HCT116 (cell line): ENCODE results near the gene IFITM2. TPM values are rescaled to one million over a fixed set of nuclear protein-coding genes. Genes with fewer than 3 reads are reported as not detected.

ENCODE experiments used
- ATAC-seq: fragments of 200-7000 bp; cut with Tn5 transposase; 2 replicates; pipeline ENCODE4 v1.9.1; 2020; ENCODE audit warnings: mild to moderate bottlenecking, moderate library complexity
- BruUV-seq: library from RNA; stranded (reverse); fragments of 400-500 nt; replicated peaks from 2 replicates; lab custom pipeline; 2021; lab: Mats Ljungman, UMichigan
- CTCF ChIA-PET: fragments of 300-600 bp; sonication (Branson Sonifier 250); formaldehyde crosslinking; loops from one replicate; lab custom pipeline; 2021; ENCODE audit warnings: antibody characterized with exemption; lab: Charles Lee
- POLR2A ChIA-PET: fragments of 300-600, 350-600 bp; sonication (Branson Sonifier 250); formaldehyde crosslinking; loops from one replicate; lab custom pipeline; 2021; ENCODE audit warnings: antibody characterized with exemption; lab: Charles Lee
- RAD21 ChIA-PET, 2 experiments: fragments of 300-600 bp; sonication (Branson Sonifier 250); formaldehyde crosslinking; loops; one replicate each; lab custom pipeline; 2023; ENCODE audit warnings: low total read pairs in 2 of 2; ENCODE audit not compliant: uncharacterized antibody in 2 of 2, unreplicated experiment in 2 of 2, low non-redundant PET in 1 of 2; lab: Charles Lee
- DNase-seq: peaks from one replicate; pipeline ENCODE4 v3.0.0-alpha.2; 2010; ENCODE audit warnings: low read depth, low spot score
- H2AFZ ChIP-seq: fragments of 200-600 bp; shearing (Covaris generic), sonication (generic); 2 replicates; pipeline ENCODE4 v1.6.1; 2017; ENCODE audit warnings: low read depth, mixed run types, mixed read lengths, antibody characterized with exemption, low read length; ENCODE audit not compliant: poor library complexity, severe bottlenecking
- H3K27ac ChIP-seq: 2 replicates; pipeline ENCODE4 v1.5.1; 2012; ENCODE audit warnings: low read depth, low read length
- H3K27me3 ChIP-seq: fragments of 200-600 bp; sonication (generic); 2 replicates; pipeline ENCODE4 v1.6.1; 2016; ENCODE audit warnings: mixed run types, low read length, mixed read lengths; ENCODE audit not compliant: insufficient read depth
- H3K36me3 ChIP-seq, 2 experiments: fragments of 200-500 bp in 1 of 2; fragments of 200-600 bp in 1 of 2; sonication (Bioruptor generic) in 1 of 2; sonication (generic) in 1 of 2; 2 replicates each; pipeline versions ENCODE4 v1.5.1 to v1.6.1; 2014 to 2016; ENCODE audit warnings: low read length in 2 of 2, inconsistent platforms in 1 of 2, mixed read lengths in 1 of 2, mixed run types in 1 of 2; ENCODE audit not compliant: insufficient read depth in 2 of 2, control insufficient read depth in 1 of 2
- H3K4me1 ChIP-seq, 2 experiments: fragments of 200-600 bp in 1 of 2; sonication (generic) in 1 of 2; 2 replicates each; pipeline versions ENCODE4 v1.5.1 to v1.6.1; 2012 to 2017; ENCODE audit warnings: low read length in 2 of 2, inconsistent platforms in 1 of 2, mild to moderate bottlenecking in 1 of 2, mixed read lengths in 1 of 2, mixed run types in 1 of 2, moderate library complexity in 1 of 2; ENCODE audit not compliant: insufficient read depth in 2 of 2, control insufficient read depth in 1 of 2
- H3K4me2 ChIP-seq: fragments of 200-600 bp; sonication (generic); 2 replicates; pipeline ENCODE4 v1.6.1; 2017; ENCODE audit warnings: mixed run types, low read length, mixed read lengths
- H3K4me3 ChIP-seq, 2 experiments: fragments of 200-600 bp in 1 of 2; sonication (generic) in 1 of 2; replicated peaks in 1 of 2; 2 replicates each; pipeline ENCODE4 v1.5.1; 2011 to 2016; ENCODE audit warnings: low read length in 2 of 2, control low read depth in 1 of 2, low read depth in 1 of 2, mild to moderate bottlenecking in 1 of 2, mixed read lengths in 1 of 2, mixed run types in 1 of 2
- H3K79me2 ChIP-seq: fragments of 200-600 bp; sonication (generic); 2 replicates; pipeline ENCODE4 v1.6.1; 2017; ENCODE audit warnings: mild to moderate bottlenecking, mixed run types, low read length, moderate library complexity, mixed read lengths; ENCODE audit not compliant: insufficient read depth
- H3K9ac ChIP-seq: fragments of 200-600 bp; sonication (generic); 2 replicates; pipeline ENCODE4 v1.6.1; 2016; ENCODE audit warnings: low read length, mixed read lengths
- H3K9me2 ChIP-seq: fragments of 200-600 bp; sonication (generic), shearing (Covaris generic); 2 replicates; pipeline ENCODE4 v1.6.1; 2017; ENCODE audit warnings: mixed run types, mild to moderate bottlenecking, moderate library complexity; ENCODE audit not compliant: insufficient read depth
- H3K9me3 ChIP-seq, 2 experiments: fragments of 200-500 bp in 1 of 2; fragments of 200-600 bp in 1 of 2; sonication (Bioruptor generic) in 1 of 2; sonication (generic) in 1 of 2; 2 replicates each; pipeline ENCODE4 v1.6.1; 2014 to 2017; ENCODE audit warnings: low read length in 2 of 2, mixed read lengths in 2 of 2, inconsistent platforms in 1 of 2, low read depth in 1 of 2, mild to moderate bottlenecking in 1 of 2, mixed run types in 1 of 2, moderate library complexity in 1 of 2; ENCODE audit not compliant: control insufficient read depth in 1 of 2, insufficient read depth in 1 of 2
- H4K20me1 ChIP-seq: fragments of 200-600 bp; sonication (generic), shearing (Covaris generic); 2 replicates; pipeline ENCODE4 v1.6.1; 2017; ENCODE audit warnings: mixed run types, mild to moderate bottlenecking, moderate library complexity; ENCODE audit not compliant: insufficient read depth
- CBX3 ChIP-seq: IDR thresholded peaks from 2 replicates; pipeline ENCODE4 v1.6.1; 2012; ENCODE audit warnings: low read depth
- ELF1 ChIP-seq: IDR thresholded peaks from 2 replicates; pipeline ENCODE4 v1.6.1; 2012; ENCODE audit warnings: low read depth, borderline replicate concordance
- EZH2 ChIP-seq: fragments of 200-600 bp; sonication (generic); IDR thresholded peaks from 2 replicates; pipeline ENCODE4 v1.6.1; 2017; ENCODE audit warnings: antibody characterized with exemption, mixed run types
- POLR2A ChIP-seq: IDR thresholded peaks from 2 replicates; pipeline ENCODE4 v1.7.0; 2011; ENCODE audit warnings: borderline replicate concordance; ENCODE audit not compliant: insufficient read depth, insufficient read length; ENCODE audit errors: extremely low read depth
- RAD21 ChIP-seq: IDR thresholded peaks from 2 replicates; pipeline ENCODE4 v1.6.1; 2012; ENCODE audit warnings: low read depth, mild to moderate bottlenecking
- SIN3A ChIP-seq: IDR thresholded peaks from 2 replicates; pipeline ENCODE4 v1.6.1; 2012; ENCODE audit warnings: low read depth
- TCF7L2 ChIP-seq: IDR thresholded peaks from 2 replicates; pipeline ENCODE4 v1.7.0; 2011; ENCODE audit warnings: borderline replicate concordance, inconsistent platforms; ENCODE audit not compliant: insufficient read depth, insufficient read length; ENCODE audit errors: extremely low read depth
- YY1 ChIP-seq: IDR thresholded peaks from 2 replicates; pipeline ENCODE4 v1.6.1; 2011; ENCODE audit warnings: low read length, low read depth, moderate library complexity, mild to moderate bottlenecking; ENCODE audit not compliant: insufficient replicate concordance; ENCODE audit errors: extremely low read depth
- ZNF274 ChIP-seq: fragments of 200-500 bp; sonication (Bioruptor generic); IDR thresholded peaks from 2 replicates; pipeline ENCODE4 v1.6.1; 2014; ENCODE audit warnings: mild to moderate bottlenecking, low read depth, low read length, inconsistent platforms
- intact Hi-C: fragments of 100-400 bp; cut with micrococcal nuclease; formaldehyde crosslinking; loops from 2 replicates; pipeline ENCODE4 v1.10.0; 2022
- total RNA-seq: library from RNA; stranded (reverse); gene quantifications from one replicate; pipeline ENCODE4 v1.2.1, GENCODE V29; 2021; ENCODE audit not compliant: unreplicated experiment
- TF ChIP-seq, protein P1 (sequence below): IDR thresholded peaks from 2 replicates; pipeline ENCODE4 v1.6.1; 2012

Gene IFITM2
- total RNA-seq, 1 experiment from 2014 or later = 106 TPM

DNA sequence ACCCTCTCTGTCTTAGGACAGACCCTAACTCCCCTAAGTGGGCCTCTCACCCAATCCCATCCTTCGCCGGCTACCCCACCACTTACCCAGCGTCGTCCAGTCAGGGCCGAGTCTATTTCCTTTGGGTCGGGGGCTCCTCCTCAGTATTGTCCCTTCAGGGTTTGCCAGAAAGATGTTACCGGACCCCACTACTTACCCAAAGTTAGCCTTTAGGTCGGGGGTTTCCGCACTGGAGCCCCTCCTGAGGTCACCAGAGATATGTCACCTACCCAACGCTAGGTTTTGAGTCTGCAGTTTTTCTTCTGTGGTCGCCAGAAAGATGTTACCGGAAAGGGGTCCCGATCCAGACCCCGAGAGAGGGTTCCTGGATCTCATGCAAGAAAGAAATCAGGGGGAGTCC, 43.8 kb downstream of the IFITM2 start:
- Histone ChIP-seq H3K36me3 (no peaks in the 10 kb centered on the region), H3K4me3 (no peak overlapping the region), H3K27me3 (no peaks in the 10 kb centered on the region), H3K27ac (no peak overlapping the region), H3K4me2 (no peak overlapping the region), H4K20me1 (no peaks in the 10 kb centered on the region), H3K79me2 (no peaks in the 10 kb centered on the region), H3K9me2 (no peaks in the 10 kb centered on the region), H3K9me3 (no peaks in the 10 kb centered on the region; a peak in 1 of 4 replicates), H3K4me1 (peaks cover 12 to 16% of the 10 kb centered on the region in 2 experiments), H3K9ac (no peak overlapping the region), H2AFZ (no peak overlapping the region)
- TF ChIP-seq POLR2A (no peak), RAD21 (no peak), YY1 (no peak), TCF7L2 (no peak), EZH2 (no peak), ELF1 (no peak), ZNF274 (no peak)
- TF ChIP-seq, protein P1, sequence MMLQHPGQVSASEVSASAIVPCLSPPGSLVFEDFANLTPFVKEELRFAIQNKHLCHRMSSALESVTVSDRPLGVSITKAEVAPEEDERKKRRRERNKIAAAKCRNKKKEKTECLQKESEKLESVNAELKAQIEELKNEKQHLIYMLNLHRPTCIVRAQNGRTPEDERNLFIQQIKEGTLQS = no peak
- DNase-seq (no peak), ATAC-seq (no peak)
- intact Hi-C loops = no loop called here
- RAD21 ChIA-PET = no interaction called here
- POLR2A ChIA-PET = no interaction called here
- CTCF ChIA-PET = no interaction called here
- BruUV-seq = no TSS peak

- H3K27ac ChIP-seq = no peak overlapping the region
- H3K9ac ChIP-seq = no peak overlapping the region
Measured at GRCh38 chr11:352456-353031, 44.9 kb downstream of the IFITM2 start.

More at GRCh38 chr11:352456-353031, 44.9 kb downstream of the IFITM2 start:
- no peak overlapping the region for H2AFZ ChIP-seq
- H3K79me2 ChIP-seq = no peaks in the 10 kb centered on the region
- peaks cover 12 to 16% of the 10 kb centered on the region in 2 experiments for H3K4me1 ChIP-seq
- H3K27me3 ChIP-seq = no peaks in the 10 kb centered on the region
- DNase-seq (no peak), ATAC-seq (no peak)
- no peaks in the 10 kb centered on the region for H4K20me1 ChIP-seq
- H3K9me3 ChIP-seq = no peaks in the 10 kb centered on the region; a peak in 1 of 4 replicates
- POLR2A ChIA-PET = no interaction called here
- BruUV-seq = no TSS peak
- RAD21 ChIA-PET = no interaction called here
- no peaks in the 10 kb centered on the region for H3K36me3 ChIP-seq
- TF ChIP-seq CBX3 (no peak), SIN3A (no peak), YY1 (no peak), RAD21 (no peak)
- intact Hi-C loops = no loop called here
- no peaks in the 10 kb centered on the region for H3K9me2 ChIP-seq
- no peak overlapping the region for H3K4me3 ChIP-seq
- CTCF ChIA-PET = no interaction called here
- H3K4me2 ChIP-seq = no peak overlapping the region
